NCI-H1694 treated with DMSO at 0.1 percent for 48 hours (cell line): ENCODE measurements around the gene SMURF2.

Experiments
- DNase-seq: peaks from one replicate; lab custom pipeline; 2025; lab: John Stamatoyannopoulos, UW

SMURF2 gene

DNA sequence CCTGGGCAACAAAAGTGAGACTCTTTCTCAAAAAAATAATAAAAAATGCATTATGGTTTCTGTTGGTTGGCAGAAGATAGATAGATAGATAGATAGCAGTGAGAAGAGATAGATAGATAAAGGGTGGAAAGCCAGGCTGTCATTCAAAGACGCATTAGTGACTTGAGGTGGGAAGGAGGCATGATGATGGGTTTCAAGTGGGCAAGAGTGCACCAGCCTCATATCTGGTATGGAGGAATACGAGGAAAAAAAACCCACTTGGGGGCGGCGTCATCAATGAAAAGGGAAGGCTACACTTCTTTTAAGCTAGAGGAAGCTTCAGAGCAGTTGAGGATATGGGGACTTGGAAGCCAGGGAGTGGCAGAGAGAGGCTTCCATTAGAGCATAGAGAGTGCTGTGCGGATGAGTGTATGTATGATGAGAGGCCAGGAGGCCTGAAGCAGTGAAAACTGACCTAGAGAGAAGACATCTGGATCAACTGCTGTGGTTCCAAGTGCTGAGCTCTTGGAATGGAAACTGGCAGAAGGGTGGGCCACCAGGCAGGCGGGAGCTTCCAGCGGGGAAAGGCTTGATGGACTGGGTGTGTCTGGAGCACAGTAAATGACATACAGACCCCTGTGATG lies 123.5 kb downstream of the SMURF2 start:
- no peak for DNase-seq

DNA sequence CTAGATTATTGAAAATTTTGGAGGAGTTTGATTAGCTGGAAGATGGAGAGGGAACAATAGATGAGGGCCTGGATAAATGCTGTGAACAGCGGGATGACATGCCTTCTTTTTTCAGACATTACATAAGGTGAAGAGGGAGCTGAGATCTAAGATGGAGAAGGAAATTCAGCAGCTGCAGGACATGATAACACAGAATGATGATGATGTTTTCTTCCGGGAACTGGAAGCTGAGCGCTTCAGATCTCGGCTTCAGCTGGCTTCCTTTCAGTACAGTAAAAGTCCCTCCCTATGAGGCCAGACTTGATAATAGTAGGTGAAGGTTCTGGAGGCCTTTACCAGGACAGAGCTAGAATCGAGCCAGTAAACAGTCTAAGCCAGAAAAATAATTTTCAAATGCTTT lies 124.6 kb downstream of the SMURF2 start:
- no peak for DNase-seq

DNA sequence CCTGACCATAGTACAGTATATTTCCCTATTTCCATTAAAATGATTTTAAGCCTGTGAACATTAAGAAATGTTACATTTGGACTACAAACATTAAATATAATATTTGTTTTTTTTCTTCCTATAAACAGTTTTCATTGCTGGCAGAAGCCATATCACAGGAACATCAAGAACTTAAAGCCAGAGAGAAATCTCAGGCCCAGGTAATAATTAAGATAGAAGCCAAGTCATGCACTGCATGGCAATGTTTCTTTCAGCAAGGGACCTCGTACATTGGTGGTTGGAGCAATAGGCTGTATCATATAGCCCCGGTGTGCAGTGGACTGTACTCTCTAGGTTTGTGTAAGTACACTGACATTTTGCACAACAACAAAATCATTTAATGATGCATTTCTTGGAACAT lies 125.2 kb downstream of the SMURF2 start:
- no peak for DNase-seq

DNA sequence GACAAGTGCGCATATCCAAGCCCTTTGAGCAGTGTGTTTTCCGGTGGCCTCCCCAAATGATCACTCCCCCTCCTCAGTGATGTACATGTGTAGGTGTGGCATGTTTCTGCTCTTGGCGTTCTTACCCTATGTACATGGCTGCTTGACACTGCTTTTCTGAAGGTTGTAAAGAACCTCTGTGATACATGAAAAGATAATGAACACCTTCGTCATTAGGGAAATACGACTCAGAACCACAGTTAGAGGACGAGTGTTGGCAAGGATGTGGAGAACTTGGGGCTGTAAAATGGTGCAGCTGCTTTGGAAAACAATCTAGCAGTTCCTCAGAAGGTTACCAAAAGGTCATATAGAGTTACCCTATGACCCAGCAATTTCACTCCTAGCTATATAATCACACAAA lies 126.8 kb downstream of the SMURF2 start:
- DNase-seq: no peak

DNA sequence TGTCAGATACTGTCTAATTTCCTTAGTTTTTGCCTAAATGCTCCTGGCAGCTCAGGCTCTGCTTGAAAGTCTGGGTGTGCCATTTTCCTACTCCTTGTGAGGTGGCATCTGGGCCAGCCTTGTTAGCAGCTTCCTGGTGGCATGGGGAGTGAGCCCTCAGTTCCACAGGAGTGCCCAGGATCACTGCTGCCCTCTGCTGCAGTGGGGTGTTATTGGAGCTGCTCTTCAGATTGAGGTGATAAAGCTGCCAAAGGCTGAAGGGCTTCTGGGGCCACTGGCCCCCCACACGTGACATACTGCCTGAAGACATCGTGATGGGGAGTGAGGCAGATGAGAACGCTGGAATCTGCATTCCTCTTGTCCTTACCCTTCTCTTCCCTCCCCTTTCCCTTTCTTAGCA lies 127.9 kb downstream of the SMURF2 start:
- no peak for DNase-seq

DNA sequence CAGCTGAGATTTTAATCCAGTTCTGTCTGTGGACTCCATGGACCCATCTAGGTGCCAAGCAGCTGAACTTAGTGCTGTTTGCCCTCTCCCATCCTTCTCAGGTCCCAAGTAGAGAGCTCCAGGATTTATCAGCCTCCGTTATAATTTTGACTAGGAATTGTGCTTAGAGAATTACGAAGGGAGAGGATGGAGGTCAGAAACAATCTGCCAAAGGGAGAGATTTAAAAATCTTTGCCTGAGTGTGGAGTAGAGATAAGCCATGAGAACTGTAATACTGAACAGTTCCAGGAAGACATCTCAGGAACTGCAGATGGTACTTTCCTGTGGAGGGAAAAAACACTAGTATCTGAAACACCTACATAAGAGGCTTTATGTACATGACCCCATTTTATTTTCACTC lies 128.3 kb downstream of the SMURF2 start:
- DNase-seq: no peak

DNA sequence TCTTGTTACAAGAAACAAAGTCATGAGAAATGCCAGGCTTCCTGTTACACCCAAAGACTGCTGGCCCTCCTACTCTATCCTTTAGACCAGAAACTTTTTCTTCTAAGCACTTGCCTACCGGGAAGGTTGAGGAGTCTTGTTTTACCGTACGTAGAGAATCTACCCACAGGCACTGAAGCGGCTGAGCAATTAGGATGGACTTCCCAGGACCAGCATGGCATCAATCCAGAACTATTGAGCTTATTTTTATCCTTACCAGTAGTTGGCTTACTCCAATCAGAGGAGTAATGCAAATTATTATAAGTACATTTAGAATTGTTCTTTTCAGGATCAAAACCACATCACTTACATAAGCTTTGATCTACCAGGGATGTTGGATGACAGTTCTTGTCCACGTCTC lies 129.7 kb downstream of the SMURF2 start:
- no peak for DNase-seq

DNA sequence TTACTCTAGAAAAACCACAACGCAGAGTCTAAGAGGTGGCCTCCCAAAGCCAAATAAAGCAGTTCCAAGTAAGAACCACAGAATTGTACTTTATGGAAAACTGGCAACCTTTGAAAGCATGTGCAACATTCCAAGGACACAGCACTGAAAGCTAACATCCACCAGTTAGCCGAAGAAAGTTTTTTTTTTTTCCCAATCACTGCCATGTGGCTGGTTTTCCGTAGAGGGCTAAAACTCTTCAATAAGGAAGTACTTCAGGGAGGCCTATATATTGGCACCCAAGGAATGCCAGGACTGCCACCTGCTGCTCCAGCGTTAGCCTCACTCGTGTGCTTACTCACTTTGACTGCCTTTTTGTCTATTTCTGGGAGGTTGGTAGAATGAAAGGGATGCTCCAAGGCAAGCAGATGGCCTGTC lies 130.1 kb downstream of the SMURF2 start:
- DNase-seq: no peak

DNA sequence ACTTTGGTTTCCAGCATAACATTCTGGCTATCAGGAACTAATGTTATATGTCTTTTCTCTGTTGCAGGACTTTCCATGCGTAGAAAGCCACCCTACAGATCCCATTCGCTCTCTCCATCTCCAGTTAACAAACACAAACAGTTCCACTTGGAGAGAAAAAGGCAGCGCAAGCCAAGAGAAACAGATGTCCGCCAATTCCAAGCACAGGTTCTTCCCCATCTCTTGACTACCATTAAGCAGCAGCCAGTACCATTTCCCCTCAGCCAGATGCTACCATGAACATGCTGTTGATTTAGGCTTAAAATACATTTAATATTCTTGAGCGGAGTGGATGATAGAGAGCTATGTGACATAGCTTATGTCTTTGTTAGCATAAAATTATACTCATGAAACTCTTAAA lies 132.9 kb downstream of the SMURF2 start:
- DNase-seq: no peak

DNA sequence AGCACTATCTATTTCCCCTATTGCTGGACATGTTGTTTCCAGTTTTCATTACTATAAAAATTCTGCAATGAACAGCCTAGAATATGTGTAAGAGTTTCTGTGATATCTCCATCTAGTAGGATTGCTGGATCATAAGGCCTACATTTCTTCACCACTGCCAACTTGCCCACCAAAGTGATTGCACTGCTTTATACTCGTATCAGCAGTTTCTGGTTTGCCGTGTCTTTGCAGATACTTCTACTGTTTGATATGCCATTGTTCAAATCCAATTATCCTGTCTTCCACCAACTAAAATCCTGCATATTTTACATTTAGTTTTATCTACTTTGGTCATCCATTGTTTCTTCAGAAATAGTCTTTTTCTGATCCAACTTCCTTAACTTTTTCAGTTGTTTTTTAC lies 134.2 kb downstream of the SMURF2 start:
- DNase-seq: no peak

DNA sequence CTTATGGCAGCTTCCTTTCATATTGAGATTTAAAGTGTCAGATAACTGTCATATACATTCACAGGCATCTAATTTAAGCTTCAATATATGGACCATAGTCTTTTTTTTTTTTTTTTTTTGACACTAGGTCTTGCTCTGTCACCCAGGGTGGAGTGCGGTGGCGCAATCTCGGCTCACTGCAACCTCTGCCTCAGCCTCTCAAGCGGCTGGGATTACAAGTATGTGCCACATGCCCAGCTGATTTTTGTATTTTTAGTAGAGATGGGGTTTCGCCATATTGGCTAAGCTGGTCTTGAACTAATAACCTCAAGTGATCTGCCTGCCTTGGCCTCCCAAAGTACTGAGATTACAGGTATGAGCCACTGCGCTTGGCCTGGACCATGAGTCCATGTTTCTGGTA lies 141.7 kb downstream of the SMURF2 start:
- no peak for DNase-seq

DNA sequence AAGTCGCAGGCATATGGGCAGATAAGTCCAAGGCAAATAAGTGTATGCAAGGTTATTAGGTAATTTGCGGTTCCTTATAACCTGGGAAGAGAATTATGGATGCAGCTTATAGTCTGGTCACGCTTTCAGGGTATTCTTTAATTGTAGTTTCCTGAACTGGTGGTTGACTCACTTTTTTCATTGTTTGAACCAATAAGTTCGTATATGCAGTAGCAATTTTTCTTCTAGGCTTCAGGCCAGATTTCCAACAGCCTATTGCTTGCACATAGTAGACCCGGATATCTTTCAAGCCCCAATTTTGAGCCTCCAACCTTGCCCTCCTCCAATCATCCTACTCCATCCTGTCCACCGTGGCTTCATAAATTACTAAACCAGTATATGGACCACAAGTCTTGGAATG lies 142.5 kb downstream of the SMURF2 start:
- no peak for DNase-seq

DNA sequence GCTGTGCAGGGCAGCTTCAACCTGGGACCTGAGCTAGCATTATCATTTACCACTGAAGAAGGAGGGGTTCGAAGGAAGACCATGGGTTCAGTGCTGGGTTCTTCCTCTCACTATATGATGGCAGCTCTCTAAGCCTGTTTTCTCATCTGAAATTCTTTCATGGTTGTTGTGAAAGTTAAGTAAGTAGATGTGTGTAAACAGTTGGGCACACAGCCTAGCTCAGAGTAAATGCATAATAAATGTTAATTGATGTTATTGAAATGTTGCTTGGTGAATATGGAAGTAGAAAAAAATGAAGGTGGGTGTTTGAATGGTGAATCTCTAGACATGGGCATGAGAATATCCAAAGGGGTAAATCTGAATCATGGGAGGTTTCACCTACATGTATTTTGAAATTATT lies 146.3 kb downstream of the SMURF2 start:
- no peak for DNase-seq

DNA sequence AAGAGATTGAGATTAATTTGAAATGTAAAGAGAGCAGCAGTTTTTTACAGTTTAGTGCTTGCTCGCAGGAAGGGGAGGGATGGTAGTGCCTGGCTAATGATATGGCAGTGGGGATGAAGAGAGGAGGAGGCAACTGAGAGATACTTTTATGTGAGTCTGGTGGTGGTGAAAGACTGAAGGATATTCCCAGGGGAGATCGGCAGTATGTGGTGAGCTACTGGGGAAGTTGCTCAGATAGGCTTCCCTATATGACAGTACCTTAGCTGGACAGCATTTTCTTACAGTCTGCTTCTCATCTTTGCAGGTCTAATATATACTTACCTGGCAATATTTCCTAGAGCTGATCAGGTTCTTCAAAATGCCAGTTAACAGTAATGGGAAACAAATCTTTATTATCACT lies 146.7 kb downstream of the SMURF2 start:
- no peak for DNase-seq

DNA sequence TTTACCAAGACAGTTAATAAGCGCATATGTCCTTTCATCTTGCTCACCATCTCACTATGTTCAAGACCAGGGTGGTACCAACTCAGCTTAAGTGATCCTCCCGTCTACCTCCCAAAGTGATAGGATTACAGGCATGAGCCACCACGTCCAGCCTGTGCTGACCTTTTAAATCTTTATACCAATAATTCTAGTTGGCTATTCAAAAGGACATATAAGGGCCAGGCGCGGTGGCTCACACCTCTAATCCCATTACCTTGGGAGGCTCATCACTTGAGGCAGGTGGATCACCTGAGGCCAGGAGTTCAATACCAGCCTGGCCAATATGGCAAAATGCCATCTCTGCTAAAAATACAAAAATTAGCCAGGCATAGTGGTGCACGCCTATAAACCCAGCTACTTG lies 152.9 kb downstream of the SMURF2 start:
- no peak for DNase-seq

DNA sequence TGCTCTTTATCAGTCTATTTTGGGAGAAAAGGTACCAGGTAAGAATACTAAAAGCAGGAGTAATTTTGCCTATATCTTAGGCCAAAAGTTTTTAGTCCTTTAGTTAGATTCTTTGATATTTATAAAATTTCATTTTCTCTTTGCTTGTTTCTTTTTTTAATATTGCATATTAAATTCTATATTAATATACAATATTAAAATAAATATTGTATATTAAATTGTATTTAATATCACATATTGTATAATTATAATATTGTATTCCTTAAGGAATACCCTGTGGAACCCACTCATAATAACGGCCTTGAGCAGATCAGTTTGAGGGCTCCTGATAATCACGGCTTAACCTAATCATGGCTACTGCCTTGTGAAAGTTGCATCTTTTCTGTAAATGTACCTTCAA lies 153.4 kb downstream of the SMURF2 start:
- no peak for DNase-seq

DNA sequence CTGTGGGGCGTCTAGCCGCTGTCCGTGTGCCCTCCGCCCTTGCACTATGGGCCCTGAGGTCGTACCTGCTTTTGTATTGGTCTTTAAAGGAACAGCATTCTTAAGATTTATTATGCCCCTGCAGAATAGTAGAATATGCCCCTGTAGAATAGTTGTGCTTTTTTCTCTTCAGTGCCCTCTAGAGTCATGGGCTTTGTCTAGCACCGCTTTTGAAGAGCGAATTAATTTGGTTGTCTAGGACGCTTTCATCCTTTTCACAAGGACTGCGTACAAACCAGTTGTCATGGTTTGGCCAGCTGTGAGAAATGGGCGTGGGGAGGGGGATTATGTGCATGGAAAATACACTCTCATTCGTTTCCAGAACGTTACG lies 154.7 kb downstream of the SMURF2 start:
- DNase-seq: peak; percentile 86

DNA sequence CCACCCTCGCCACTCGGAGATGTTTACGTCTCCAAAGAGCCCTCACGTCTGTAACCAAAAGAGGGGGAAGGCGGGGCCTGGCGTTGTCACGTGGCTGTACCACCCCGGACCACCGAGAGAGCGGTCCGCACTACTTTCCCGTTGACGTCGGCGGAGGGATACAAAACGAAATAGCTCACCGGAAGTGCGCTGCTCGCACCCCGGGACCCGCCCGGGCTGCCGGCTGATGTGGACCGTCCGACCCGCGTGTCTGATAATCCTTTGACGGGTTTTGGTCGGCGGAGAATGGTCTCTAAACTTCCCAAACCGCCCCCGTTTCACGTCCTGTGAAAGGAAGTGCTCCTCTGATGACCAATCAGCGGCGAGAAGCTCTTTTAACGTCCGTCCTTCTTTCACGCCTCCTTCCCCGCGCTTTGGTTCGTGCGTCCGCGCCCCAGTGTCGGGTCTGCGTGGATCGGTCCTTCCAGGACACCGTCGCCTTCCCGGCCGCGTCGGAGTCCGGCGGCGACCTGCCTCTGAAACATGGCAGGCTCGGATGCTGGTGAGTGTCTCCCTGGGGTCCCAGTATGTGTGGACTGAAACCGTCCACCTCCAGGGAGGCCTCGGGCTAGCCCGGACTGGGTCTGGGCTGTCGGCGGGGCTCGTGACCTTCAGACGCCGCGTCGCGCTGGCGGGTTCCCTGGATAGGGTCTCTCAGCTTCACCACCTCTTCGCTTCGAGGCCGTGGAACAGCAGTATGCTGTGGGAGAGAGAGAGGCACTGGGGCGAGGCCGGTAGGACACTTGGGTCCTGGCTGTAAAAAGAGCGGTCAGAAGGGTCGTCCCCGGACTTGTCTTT lies 155.3 kb downstream of the SMURF2 start, which contains the start of gene CEP95:
CEP95 (plus strand) TSS at position 402 of the 837 bp plus-strand sequence; CDS start at position 523, 121 bp downstream.
- DNase-seq: peak; percentile 97

DNA sequence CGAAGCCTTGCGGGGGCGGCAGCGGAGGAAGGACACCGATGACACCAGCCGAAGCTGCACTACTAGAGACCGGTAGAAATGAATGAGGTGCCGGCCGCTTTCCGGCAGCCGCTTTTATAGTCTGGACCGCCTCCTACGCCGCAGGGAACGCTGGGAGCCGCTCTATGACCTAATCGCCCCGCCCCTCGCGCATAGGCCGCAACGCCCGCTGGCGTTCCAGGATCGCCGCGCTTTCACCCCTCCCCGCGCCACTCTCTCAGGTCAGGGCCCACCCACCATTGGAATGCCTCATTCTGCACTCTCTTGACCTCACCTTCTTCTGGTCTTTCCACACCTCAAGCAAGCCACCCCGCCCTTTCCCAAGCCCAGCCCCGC lies 155.9 kb downstream of the SMURF2 start, which contains the start of gene DDX5:
DDX5 (minus strand) TSS at position 89 of the 375 bp plus-strand sequence. CDS start 170 bp downstream, outside the sequence.
- peak; percentile 97 for DNase-seq

DNA sequence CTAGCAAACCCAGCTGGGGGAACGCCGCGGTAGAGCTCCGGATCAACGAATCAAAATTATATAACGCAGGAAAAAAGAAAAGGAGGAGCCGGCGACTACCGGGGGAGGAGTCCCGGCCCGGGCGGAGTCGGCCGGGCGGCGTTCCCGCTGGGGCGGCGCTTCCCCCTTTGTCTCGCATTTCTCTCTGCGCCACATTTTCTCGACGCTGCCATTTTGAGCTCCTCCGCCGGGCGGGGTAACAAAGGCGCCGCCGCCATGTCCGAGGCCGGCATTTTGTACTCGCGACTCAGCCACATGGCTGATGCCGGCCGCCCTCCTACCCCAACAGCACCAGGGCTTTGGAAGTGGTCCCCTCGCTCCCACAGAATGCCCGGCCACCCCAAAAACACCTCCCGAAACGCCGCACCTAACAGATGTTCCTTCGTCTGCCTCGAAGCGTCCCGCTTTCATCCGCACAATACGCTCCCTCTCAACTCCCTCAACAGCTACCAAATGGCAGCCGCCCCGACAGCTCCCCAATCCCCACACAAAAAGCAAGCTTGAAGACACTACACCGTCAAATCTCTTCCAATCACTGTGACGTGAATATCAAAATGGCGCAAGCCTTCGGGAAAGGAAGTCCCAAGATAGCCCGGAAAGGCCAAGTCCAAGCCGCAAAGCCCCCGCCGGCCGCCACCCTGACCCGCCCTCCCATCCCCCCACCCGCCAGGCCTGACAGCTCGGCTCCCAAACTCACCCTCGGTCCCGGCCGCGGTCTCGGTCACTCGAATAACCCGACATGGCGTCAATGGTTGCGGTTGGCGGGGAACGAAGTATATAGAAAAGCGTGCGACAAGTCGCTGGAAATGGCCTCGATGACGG lies 156.5 kb downstream of the SMURF2 start:
- peak; percentile 77 for DNase-seq

DNA sequence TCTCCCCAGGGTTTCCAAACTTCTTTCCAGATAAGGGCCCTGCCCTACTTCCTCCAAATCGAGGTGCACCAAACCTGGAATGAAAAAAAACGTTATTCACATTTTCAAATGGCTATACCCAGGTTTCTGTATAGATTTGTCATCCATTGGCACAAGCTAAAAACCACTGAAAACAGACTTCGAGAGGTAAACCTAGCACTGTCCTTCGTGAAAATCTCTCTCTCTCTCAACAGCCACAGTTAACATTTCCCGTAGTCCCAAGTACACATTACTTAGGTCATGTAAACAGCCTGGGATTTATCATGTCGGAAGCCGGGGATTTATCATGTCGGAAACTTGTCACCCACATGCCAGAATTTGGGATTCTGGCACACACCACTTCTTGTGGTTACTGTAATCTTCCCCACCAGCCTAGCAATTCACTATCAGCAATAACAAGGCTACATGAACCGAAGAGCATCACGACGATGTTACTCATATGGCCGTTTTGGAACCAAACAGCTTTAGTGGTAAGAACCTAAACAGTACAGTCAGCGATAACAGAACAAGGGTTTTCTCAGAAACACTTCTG lies 157.3 kb downstream of the SMURF2 start:
- DNase-seq: peak; percentile 65
